IMR-90 (cell line): ENCODE results near the gene ETHE1. TPM values are rescaled to one million over a fixed set of nuclear protein-coding genes. Genes with fewer than 3 reads are reported as not detected.

Experiments used
- ATAC-seq: fragments of 200-7000 bp; cut with Tn5 transposase; 2 replicates; pipeline ENCODE4 v1.9.1; 2020; ENCODE audit warnings: low read depth, mild to moderate bottlenecking, moderate library complexity
- BruUV-seq: library from RNA; stranded (reverse); fragments of 400-500 nt; replicated peaks from 2 replicates; lab custom pipeline; 2021; lab: Mats Ljungman, UMichigan
- CTCF ChIA-PET: fragments of 300-600 bp; formaldehyde crosslinking; extraction: SDS; loops from one replicate; lab custom pipeline; 2021; ENCODE audit warnings: antibody characterized with exemption; lab: Yijun Ruan, JAX
- POLR2A ChIA-PET: fragments of 300-600 bp; sonication (Branson Sonifier 250); formaldehyde crosslinking; loops from one replicate; lab custom pipeline; 2022; ENCODE audit warnings: antibody characterized with exemption; ENCODE audit not compliant: unreplicated experiment; lab: Charles Lee
- DNase-seq: peaks from one replicate; pipeline ENCODE4 v3.0.0; 2013
- H2AFZ ChIP-seq: replicated peaks from 2 replicates; pipeline ENCODE3; 2013; ENCODE audit warnings: low read length, mild to moderate bottlenecking; ENCODE audit not compliant: poor library complexity
- H2AK5ac ChIP-seq: 2 replicates; pipeline ENCODE4 v1.6.1; 2013; ENCODE audit warnings: low read depth, low read length, inconsistent platforms
- H2AK9ac ChIP-seq: replicated peaks from 2 replicates; pipeline ENCODE3; 2013; ENCODE audit warnings: mild to moderate bottlenecking, low read depth, low read length, moderate library complexity; ENCODE audit not compliant: poor library complexity
- H2BK120ac ChIP-seq: 2 replicates; pipeline ENCODE4 v1.6.1; 2013; ENCODE audit warnings: low read depth, low read length, inconsistent platforms
- H2BK15ac ChIP-seq: 3 replicates; pipeline ENCODE4 v1.6.1; 2013; ENCODE audit warnings: low read depth, low read length, inconsistent platforms
- H2BK20ac ChIP-seq: 2 replicates; pipeline ENCODE4 v1.6.1; 2013; ENCODE audit warnings: low read depth, mild to moderate bottlenecking, inconsistent platforms, low read length, moderate library complexity
- H2BK5ac ChIP-seq: 2 replicates; pipeline ENCODE4 v1.6.1; 2013; ENCODE audit warnings: mild to moderate bottlenecking, low read depth, low read length, inconsistent platforms; ENCODE audit not compliant: poor library complexity, severe bottlenecking
- H3K14ac ChIP-seq: replicated peaks from 2 replicates; pipeline ENCODE4 v1.6.1; 2013; ENCODE audit warnings: low read depth, low read length, inconsistent platforms
- H3K18ac ChIP-seq: 2 replicates; pipeline ENCODE4 v1.6.1; 2013; ENCODE audit warnings: low read depth, low read length, control low read depth
- H3K23ac ChIP-seq: 2 replicates; pipeline ENCODE4 v1.6.1; 2013; ENCODE audit warnings: low read depth, low read length, inconsistent platforms
- H3K27ac ChIP-seq: 2 replicates; pipeline ENCODE4 v1.5.1; 2013; ENCODE audit warnings: mild to moderate bottlenecking, control low read depth, low read length; ENCODE audit not compliant: insufficient read depth
- H3K27me3 ChIP-seq: 2 replicates; pipeline ENCODE4 v1.6.1; 2013; ENCODE audit warnings: low read length; ENCODE audit not compliant: control insufficient read depth, insufficient read depth
- H3K36me3 ChIP-seq: 2 replicates; pipeline ENCODE4 v1.6.1; 2013; ENCODE audit warnings: low read length, mixed read lengths; ENCODE audit not compliant: control insufficient read depth, insufficient read depth
- H3K4ac ChIP-seq: 2 replicates; pipeline ENCODE4 v1.6.1; 2013; ENCODE audit warnings: low read depth, low read length, inconsistent platforms
- H3K4me1 ChIP-seq: 2 replicates; pipeline ENCODE4 v1.6.1; 2013; ENCODE audit warnings: low read length, mixed read lengths; ENCODE audit not compliant: control insufficient read depth, insufficient read depth
- H3K4me2 ChIP-seq: 2 replicates; pipeline ENCODE4 v1.6.1; 2013; ENCODE audit warnings: low read depth, mild to moderate bottlenecking, control low read depth, low read length, moderate library complexity
- H3K4me3 ChIP-seq: 2 replicates; pipeline ENCODE4 v1.5.1; 2013; ENCODE audit warnings: low read depth, mild to moderate bottlenecking, control low read depth, low read length, moderate library complexity; ENCODE audit not compliant: insufficient read depth
- H3K56ac ChIP-seq: 2 replicates; pipeline ENCODE4 v1.6.1; 2013; ENCODE audit warnings: low read length, inconsistent platforms; ENCODE audit not compliant: insufficient read depth; ENCODE audit errors: extremely low read depth
- H3K79me1 ChIP-seq, 2 experiments: 2 replicates each; pipeline ENCODE4 v1.6.1; 2013; ENCODE audit warnings: low read length in 2 of 2, inconsistent platforms in 1 of 2, low read depth in 1 of 2
- H3K9ac ChIP-seq: 2 replicates; pipeline ENCODE4 v1.6.1; 2013; ENCODE audit warnings: low read depth, low read length, control low read depth
- H3K9me1 ChIP-seq: 2 replicates; pipeline ENCODE4 v1.6.1; 2013; ENCODE audit warnings: low read length, inconsistent platforms; ENCODE audit not compliant: insufficient read depth
- H3K9me3 ChIP-seq: 2 replicates; pipeline ENCODE4 v1.6.1; 2013; ENCODE audit warnings: low read length; ENCODE audit not compliant: control insufficient read depth, insufficient read depth
- H4K20me1 ChIP-seq: 2 replicates; pipeline ENCODE4 v1.6.1; 2013; ENCODE audit warnings: low read length, inconsistent platforms; ENCODE audit not compliant: insufficient read depth
- H4K5ac ChIP-seq: 2 replicates; pipeline ENCODE4 v1.6.1; 2013; ENCODE audit warnings: mild to moderate bottlenecking, low read depth, low read length, control low read depth
- H4K8ac ChIP-seq, 2 experiments: 2 replicates each; pipeline ENCODE4 v1.6.1; 2013; ENCODE audit warnings: low read depth in 2 of 2, low read length in 2 of 2, control low read depth in 1 of 2, inconsistent platforms in 1 of 2
- H4K91ac ChIP-seq: 2 replicates; pipeline ENCODE4 v1.6.1; 2013; ENCODE audit warnings: low read depth, low read length, inconsistent platforms; ENCODE audit not compliant: insufficient read depth
- BHLHE40 ChIP-seq: fragments of 150-350 bp; IDR thresholded peaks from 2 replicates; pipeline ENCODE4 v1.6.1; 2016; ENCODE audit warnings: mild to moderate bottlenecking, low read depth, low read length
- FOS ChIP-seq: fragments of 150-350 bp; IDR thresholded peaks from 2 replicates; pipeline ENCODE4 v1.6.1; 2016; ENCODE audit warnings: low read depth, low read length
- MAFK ChIP-seq: IDR thresholded peaks from 2 replicates; pipeline ENCODE4 v1.6.1; 2012; ENCODE audit warnings: low read depth, low read length, improper control_type of control experiment
- MAZ ChIP-seq: IDR thresholded peaks from 2 replicates; pipeline ENCODE4 v1.6.1; 2012; ENCODE audit warnings: low read depth, mild to moderate bottlenecking, low read length, improper control_type of control experiment, moderate library complexity, borderline replicate concordance
- MXI1 ChIP-seq: IDR thresholded peaks from 2 replicates; pipeline ENCODE4 v1.6.1; 2012; ENCODE audit warnings: low read depth, mild to moderate bottlenecking, low read length, moderate library complexity, borderline replicate concordance
- NFE2L2 ChIP-seq: fragments of 150-350 bp; IDR thresholded peaks from 2 replicates; pipeline ENCODE4 v1.6.1; 2016; ENCODE audit warnings: low read depth, mild to moderate bottlenecking, low read length
- RCOR1 ChIP-seq: IDR thresholded peaks from 2 replicates; pipeline ENCODE4 v1.6.1; 2012; ENCODE audit warnings: mild to moderate bottlenecking, low read length, improper control_type of control experiment; ENCODE audit not compliant: insufficient replicate concordance
- SMC3 ChIP-seq: fragments of 150-350 bp; IDR thresholded peaks from 2 replicates; pipeline ENCODE4 v1.6.1; 2016; ENCODE audit warnings: low read depth, mild to moderate bottlenecking, antibody characterized with exemption, low read length, moderate library complexity
- WGBS, 2 experiments: methylation state at CpG; one replicate each; pipeline versions ENCODE4 v1.1.5 to v1.1.7; 2013; ENCODE audit warnings: missing lambda C conversion rate in 2 of 2; ENCODE audit not compliant: insufficient read length in 1 of 2; ENCODE audit errors: extremely low coverage in 2 of 2; 5-methylcytosine and 5-hydroxymethylcytosine counted together
- dilution Hi-C: fragments of 300-500 bp; cut with HindIII; formaldehyde crosslinking; loops from one replicate; pipeline ENCODE4 v1.14.3; 2018; ENCODE audit warnings: low sequenced_read_pairs; ENCODE audit not compliant: unreplicated experiment
- in situ Hi-C: fragments of 300-500 bp; cut with MboI; formaldehyde crosslinking; loops from 3 replicates; pipeline ENCODE4 v1.14.3; 2019; ENCODE audit warnings: low sequenced_read_pairs, inconsistent platforms, mixed read lengths
- intact Hi-C: fragments of 100-400 bp; cut with micrococcal nuclease; formaldehyde crosslinking; loops from 2 replicates; pipeline ENCODE4 v1.10.0; 2022
- polyA plus RNA-seq, 3 experiments: library from polyadenylated mRNA; depleted of rRNA; stranded (reverse); fragments of >200 nt; gene quantifications; 2 replicates each; pipeline ENCODE4 v1.2.3, GENCODE V29; 2012; ENCODE audit warnings: low replicate concordance in 1 of 3
- total RNA-seq: library from RNA; depleted of rRNA; stranded (reverse); fragments of >200 nt; gene quantifications from 2 replicates; pipeline ENCODE4 v1.2.3, GENCODE V29; 2012
- TF ChIP-seq, protein P1 (sequence below): conservative IDR thresholded peaks from 2 replicates; pipeline ENCODE4 v1.5.1; 2012; ENCODE audit warnings: mild to moderate bottlenecking, low read depth, low read length, improper control_type of control experiment

ETHE1 gene
- total and polyA plus RNA-seq, 2 of the 4 experiments (the other 2 are of a cell fraction): 161 to 233 TPM

DNA sequence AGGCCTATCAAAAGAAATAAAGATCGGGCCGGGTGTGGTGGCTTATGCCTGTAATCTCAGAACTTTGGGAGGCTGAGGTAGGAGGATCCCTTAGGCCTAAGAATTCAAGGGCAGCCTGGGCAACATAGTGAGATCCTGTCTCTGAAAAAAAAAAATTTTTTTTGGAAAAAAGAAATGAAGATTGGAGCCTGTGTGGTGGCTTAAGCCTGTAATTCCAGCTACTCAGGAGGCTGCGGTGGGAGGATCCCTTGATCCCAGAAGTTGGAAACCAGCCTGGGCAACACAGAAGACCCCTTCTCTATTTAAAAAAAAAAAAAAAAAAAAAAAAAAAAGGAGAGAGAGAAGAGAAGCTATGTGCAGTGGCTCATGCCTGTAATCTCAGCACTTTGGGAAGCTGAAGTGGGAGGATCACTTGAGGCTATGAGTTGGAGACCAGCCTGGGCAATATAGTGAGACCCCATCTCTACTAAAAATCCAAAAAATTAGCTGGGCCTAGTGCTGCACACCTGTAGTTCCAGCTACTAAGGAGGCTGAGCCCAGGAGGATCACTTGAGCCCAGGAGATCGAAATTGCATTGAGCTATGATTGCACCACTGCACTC is 46.9 kb downstream of the ETHE1 start:
- no peak overlapping the region for H4K8ac ChIP-seq
- H3K56ac ChIP-seq: no peak overlapping the region
- no peak overlapping the region for H2AK9ac ChIP-seq
- H3K14ac ChIP-seq: no peak overlapping the region
- WGBS, 2 experiments: no CpG with 5 or more reads among the region's 4 CpGs
- DNase-seq: no peak
- no peaks in the 10 kb centered on the region for H3K27me3 ChIP-seq
- no peak overlapping the region for H3K27ac ChIP-seq
- no peak overlapping the region for H3K4me2 ChIP-seq
- no peak overlapping the region for H4K5ac ChIP-seq
- no peak overlapping the region for H2AFZ ChIP-seq
- no peak overlapping the region; the same call in 2 of the 3 replicates for H2BK15ac ChIP-seq
- H2BK20ac ChIP-seq: no peak overlapping the region
- ChIA-PET CTCF (interaction anchor here (0.6 to 0.9 kb wide), 3 partner anchors 33 to 1027 kb away, joined by 3 to 4 read pairs (median 3); no protein-coding TSS in a partner anchor), POLR2A (interaction anchor here (0.6 kb wide), 3 partner anchors 16 to 57 kb away, joined by 4 to 9 read pairs (median 4); no protein-coding TSS in a partner anchor)
- H3K79me1 ChIP-seq: no peaks in the 10 kb centered on the region; a peak in 1 of 4 replicates
- in situ Hi-C loops (no loop called here), intact Hi-C loops (no loop called here), dilution Hi-C loops (no loop called here)
- H3K23ac ChIP-seq: no peak overlapping the region
- no peak overlapping the region for H3K18ac ChIP-seq
- H3K9me1 ChIP-seq: peaks cover 13% of the 10 kb centered on the region
- H3K4ac ChIP-seq: 0 out of 2 replicates have a peak overlapping the region, but pooled peaks have one; percentile 29
- no peak overlapping the region for H2BK5ac ChIP-seq
- no peak overlapping the region for H2AK5ac ChIP-seq
- H3K4me1 ChIP-seq: peaks cover 7% of the 10 kb centered on the region
- no peak overlapping the region for H3K4me3 ChIP-seq
- peak overlapping the region; percentile 17; the same call in 1 of the 2 replicates for H2BK120ac ChIP-seq
- H3K36me3 ChIP-seq: peaks cover 7% of the 10 kb centered on the region
- BruUV-seq: no TSS peak
- H3K9ac ChIP-seq: no peak overlapping the region
- no peaks in the 10 kb centered on the region for H3K9me3 ChIP-seq
- H4K91ac ChIP-seq: no peak overlapping the region
- H4K20me1 ChIP-seq: peaks cover 3% of the 10 kb centered on the region
- TF ChIP-seq BHLHE40 (no peak), RCOR1 (no peak), NFE2L2 (no peak), FOS (no peak), MAFK (no peak), SMC3 (no peak), MXI1 (no peak), MAZ (no peak)
- TF ChIP-seq, protein P1, sequence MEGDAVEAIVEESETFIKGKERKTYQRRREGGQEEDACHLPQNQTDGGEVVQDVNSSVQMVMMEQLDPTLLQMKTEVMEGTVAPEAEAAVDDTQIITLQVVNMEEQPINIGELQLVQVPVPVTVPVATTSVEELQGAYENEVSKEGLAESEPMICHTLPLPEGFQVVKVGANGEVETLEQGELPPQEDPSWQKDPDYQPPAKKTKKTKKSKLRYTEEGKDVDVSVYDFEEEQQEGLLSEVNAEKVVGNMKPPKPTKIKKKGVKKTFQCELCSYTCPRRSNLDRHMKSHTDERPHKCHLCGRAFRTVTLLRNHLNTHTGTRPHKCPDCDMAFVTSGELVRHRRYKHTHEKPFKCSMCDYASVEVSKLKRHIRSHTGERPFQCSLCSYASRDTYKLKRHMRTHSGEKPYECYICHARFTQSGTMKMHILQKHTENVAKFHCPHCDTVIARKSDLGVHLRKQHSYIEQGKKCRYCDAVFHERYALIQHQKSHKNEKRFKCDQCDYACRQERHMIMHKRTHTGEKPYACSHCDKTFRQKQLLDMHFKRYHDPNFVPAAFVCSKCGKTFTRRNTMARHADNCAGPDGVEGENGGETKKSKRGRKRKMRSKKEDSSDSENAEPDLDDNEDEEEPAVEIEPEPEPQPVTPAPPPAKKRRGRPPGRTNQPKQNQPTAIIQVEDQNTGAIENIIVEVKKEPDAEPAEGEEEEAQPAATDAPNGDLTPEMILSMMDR: no peak
- no peak for ATAC-seq
